Neuronal stem cell (in vitro differentiated cells): ENCODE results near the gene XXYLT1.

Source experiments
- DNase-seq: peaks from one replicate; pipeline ENCODE4 v3.0.0-alpha.2; 2013; ENCODE audit warnings: low spot score
- H2AFZ ChIP-seq: one replicate; pipeline ENCODE4 v1.6.1; 2013; ENCODE audit warnings: mild to moderate bottlenecking, low read length, inconsistent platforms
- H2AK5ac ChIP-seq: 2 replicates; pipeline ENCODE4 v1.6.1; 2013; ENCODE audit warnings: low read depth, mild to moderate bottlenecking, inconsistent platforms, low read length, moderate library complexity, mixed read lengths
- H2BK120ac ChIP-seq: 2 replicates; pipeline ENCODE4 v1.6.1; 2013; ENCODE audit warnings: low read depth, mild to moderate bottlenecking, inconsistent platforms, low read length, moderate library complexity, mixed read lengths
- H2BK12ac ChIP-seq: one replicate; pipeline ENCODE4 v1.6.1; 2013; ENCODE audit warnings: low read length, inconsistent platforms
- H2BK15ac ChIP-seq: 2 replicates; pipeline ENCODE4 v1.6.1; 2013; ENCODE audit warnings: mild to moderate bottlenecking, low read length, inconsistent platforms, mixed read lengths
- H2BK5ac ChIP-seq: one replicate; pipeline ENCODE4 v1.6.1; 2013; ENCODE audit warnings: inconsistent platforms, mild to moderate bottlenecking, low read length, moderate library complexity
- H3K14ac ChIP-seq: one replicate; pipeline ENCODE4 v1.6.1; 2013; ENCODE audit warnings: low read length, inconsistent platforms
- H3K18ac ChIP-seq: 2 replicates; pipeline ENCODE4 v1.6.1; 2013; ENCODE audit warnings: low read length, inconsistent platforms
- H3K23ac ChIP-seq: 2 replicates; pipeline ENCODE4 v1.6.1; 2013; ENCODE audit warnings: low read depth, mild to moderate bottlenecking, mixed read lengths, low read length, inconsistent platforms; ENCODE audit not compliant: poor library complexity
- H3K27ac ChIP-seq: replicated peaks from 3 replicates; pipeline ENCODE4 v1.5.1; 2013; ENCODE audit warnings: low read length, inconsistent platforms
- H3K27me3 ChIP-seq, 3 experiments: 2 replicates each; pipeline ENCODE4 v1.6.1; 2013; ENCODE audit warnings: low read length in 3 of 3, mild to moderate bottlenecking in 2 of 3, inconsistent platforms in 1 of 3, low read depth in 1 of 3, mixed read lengths in 1 of 3, moderate library complexity in 1 of 3; ENCODE audit not compliant: control insufficient read depth in 3 of 3, insufficient read depth in 3 of 3
- H3K36me3 ChIP-seq, 2 donors: replicated peaks in 1 of 2; 2 replicates each; pipeline ENCODE4 v1.6.1; 2013; ENCODE audit warnings: low read length in 2 of 2; ENCODE audit not compliant: control insufficient read depth in 2 of 2, insufficient read depth in 2 of 2
- H3K4ac ChIP-seq: 2 replicates; pipeline ENCODE4 v1.6.1; 2013; ENCODE audit warnings: inconsistent platforms, mild to moderate bottlenecking, low read length, moderate library complexity
- H3K4me1 ChIP-seq, 2 donors: 1 replicate in 1 of 2; 2 replicates in 1 of 2; pipeline ENCODE4 v1.6.1; 2013; ENCODE audit warnings: low read length in 2 of 2, low read depth in 1 of 2; ENCODE audit not compliant: control insufficient read depth in 2 of 2, insufficient read depth in 1 of 2
- H3K4me2 ChIP-seq: one replicate; pipeline ENCODE4 v1.6.1; 2013; ENCODE audit warnings: mild to moderate bottlenecking, low read length, inconsistent platforms; ENCODE audit not compliant: insufficient read depth, poor library complexity, severe bottlenecking
- H3K4me3 ChIP-seq, 2 donors: 2 replicates each; pipeline ENCODE4 v1.5.1; 2013; ENCODE audit warnings: low read length in 2 of 2, mild to moderate bottlenecking in 2 of 2, inconsistent platforms in 1 of 2, moderate library complexity in 1 of 2
- H3K79me1 ChIP-seq: one replicate; pipeline ENCODE4 v1.6.1; 2013; ENCODE audit warnings: low read depth, mild to moderate bottlenecking, inconsistent platforms, low read length, moderate library complexity
- H3K9ac ChIP-seq: one replicate; pipeline ENCODE4 v1.6.1; 2013; ENCODE audit warnings: mild to moderate bottlenecking, low read depth, low read length, inconsistent platforms; ENCODE audit not compliant: poor library complexity
- H3K9me3 ChIP-seq, 2 donors: replicated peaks in 1 of 2; 2 replicates each; pipeline versions ENCODE3 to v1.6.1; 2013; ENCODE audit warnings: low read length in 2 of 2, mild to moderate bottlenecking in 2 of 2, inconsistent platforms in 1 of 2, low read depth in 1 of 2, mixed read lengths in 1 of 2, moderate library complexity in 1 of 2; ENCODE audit not compliant: control insufficient read depth in 2 of 2, insufficient read depth in 1 of 2
- H4K8ac ChIP-seq: one replicate; pipeline ENCODE4 v1.6.1; 2013; ENCODE audit warnings: low read depth, mild to moderate bottlenecking, inconsistent platforms, low read length, moderate library complexity
- H4K91ac ChIP-seq: one replicate; pipeline ENCODE4 v1.6.1; 2013; ENCODE audit warnings: low read length, low read depth, mild to moderate bottlenecking, inconsistent platforms; ENCODE audit not compliant: poor library complexity
- WGBS, 2 donors: extraction: QIAGEN DNeasy Blood & Tissue Kit; methylation state at CpG; one replicate each; pipeline ENCODE4 v1.1.7; 2013; ENCODE audit warnings: missing lambda C conversion rate in 2 of 2, mixed read lengths in 1 of 2; ENCODE audit not compliant: insufficient read length in 2 of 2, insufficient replicate concordance in 1 of 2; ENCODE audit errors: extremely low coverage in 2 of 2; 5-methylcytosine and 5-hydroxymethylcytosine counted together

XXYLT1 gene

GRCh38 chr3:195255571-195256501 is 15.1 kb downstream of the XXYLT1 start:
- no peak overlapping the region for H4K91ac ChIP-seq
- H3K14ac ChIP-seq, result peak overlapping the region; percentile 66
- H2BK12ac ChIP-seq, result peak overlapping the region; percentile 42
- no CpG with 5 or more reads among the region's 22 CpGs for whole genome bisulfite sequencing, 2 donors
- no peak overlapping the region for H4K8ac ChIP-seq
- peaks cover 19 to 31% of the 10 kb centered on the region in 2 donors for H3K4me1 ChIP-seq
- no peak for DNase-seq
- no peak overlapping the region for H3K4me2 ChIP-seq
- H2BK120ac ChIP-seq, result peak overlapping the region; percentile 14
- peaks cover 6% of the 10 kb centered on the region for H3K79me1 ChIP-seq
- H2BK5ac ChIP-seq, result no peak overlapping the region
- H3K4ac ChIP-seq, result no peak overlapping the region
- no peak overlapping the region for H3K9ac ChIP-seq
- H2AK5ac ChIP-seq, result peak overlapping the region; percentile 66
- no peak overlapping the region for H2BK15ac ChIP-seq
- peak overlapping the region; percentile 48 for H3K23ac ChIP-seq
- H3K27me3 ChIP-seq, result no peaks in the 10 kb centered on the region
- no peak overlapping the region for H3K4me3 ChIP-seq
- no peak overlapping the region for H3K27ac ChIP-seq
- H3K36me3 ChIP-seq, result peaks cover 0 to 4% of the 10 kb centered on the region in 2 donors
- peak overlapping the region; percentile 72 for H3K18ac ChIP-seq
- H2AFZ ChIP-seq, result no peak overlapping the region
- no peaks in the 10 kb centered on the region for H3K9me3 ChIP-seq

- Histone ChIP-seq H3K23ac (no peak overlapping the region), H3K14ac (no peak overlapping the region), H3K4me3 (peak overlapping the region in 1 of 2 donors; percentile 5), H3K9ac (no peak overlapping the region), H3K36me3 (no peaks in the 10 kb centered on the region), H4K8ac (no peak overlapping the region), H3K4me1 (peaks cover 14 to 27% of the 10 kb centered on the region in 2 donors), H2AK5ac (peak overlapping the region; percentile 30), H3K18ac (peak overlapping the region; percentile 33), H3K79me1 (peaks cover 8% of the 10 kb centered on the region), H3K4ac (no peak overlapping the region), H4K91ac (no peak overlapping the region), H3K4me2 (no peak overlapping the region), H2BK120ac (peak overlapping the region; percentile 14), H2BK15ac (no peak overlapping the region), H3K9me3 (no peaks in the 10 kb centered on the region), H2BK12ac (peak overlapping the region; percentile 2), H3K27me3 (no peaks in the 10 kb centered on the region), H2BK5ac (no peak overlapping the region), H2AFZ (no peak overlapping the region), H3K27ac (no peak overlapping the region)
- DNase-seq, result no peak
- WGBS, 2 donors, result no CpG with 5 or more reads among the region's 13 CpGs
These were observed 15.8 kb downstream of the XXYLT1 start for GRCh38 chr3:195255176-195255500.

DNA sequence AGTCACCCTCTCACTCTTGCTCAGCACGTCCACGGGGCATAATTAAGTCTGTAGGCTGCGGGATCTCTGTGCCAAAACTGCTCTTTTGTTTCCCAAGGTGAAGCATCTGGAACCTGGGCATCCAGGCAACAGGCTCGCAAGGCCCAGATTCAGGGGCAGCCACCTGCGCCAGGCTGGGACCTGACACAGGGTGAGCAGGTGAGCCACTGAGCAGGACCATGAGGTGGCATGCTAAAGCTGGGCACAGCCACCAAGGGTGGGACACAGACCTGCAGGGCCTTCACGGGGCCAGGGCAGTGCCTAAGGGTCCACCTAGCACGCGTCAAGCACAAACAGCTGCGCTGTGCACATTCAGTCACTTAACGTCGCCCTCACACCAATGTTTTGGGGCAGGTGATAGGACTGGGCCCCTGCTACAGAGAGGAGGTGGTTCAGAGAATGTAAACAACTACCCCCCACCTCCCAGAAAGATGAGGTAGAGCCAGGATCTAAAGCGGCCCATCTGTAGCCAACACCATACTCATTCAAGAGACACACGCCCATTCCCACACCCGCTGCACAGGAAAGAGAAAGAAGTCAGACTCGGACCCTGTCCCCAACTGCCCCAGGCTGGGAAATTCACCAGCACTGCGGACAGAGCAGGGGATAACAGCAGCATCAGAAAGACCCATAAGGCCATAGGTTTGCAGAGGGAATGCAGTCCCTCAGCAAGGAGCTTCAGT is 16.3 kb downstream of the XXYLT1 start:
- Histone ChIP-seq H3K9ac (peak overlapping the region; percentile 7), H3K14ac (no peak overlapping the region), H3K4me1 (peaks cover 14 to 27% of the 10 kb centered on the region in 2 donors), H3K36me3 (no peaks in the 10 kb centered on the region), H3K4ac (no peak overlapping the region), H4K91ac (no peak overlapping the region), H3K4me3 (peak overlapping the region in 1 of 2 donors; percentile 5), H2BK120ac (no peak overlapping the region), H3K18ac (peak overlapping the region; percentile 9), H3K9me3 (no peaks in the 10 kb centered on the region), H3K4me2 (no peak overlapping the region), H3K23ac (no peak overlapping the region), H2BK12ac (no peak overlapping the region), H3K27ac (no peak overlapping the region), H2AK5ac (no peak overlapping the region), H3K79me1 (peaks cover 8% of the 10 kb centered on the region), H2BK5ac (no peak overlapping the region), H2BK15ac (no peak overlapping the region), H4K8ac (no peak overlapping the region), H2AFZ (no peak overlapping the region), H3K27me3 (no peaks in the 10 kb centered on the region)
- DNase-seq, result no peak
- WGBS, 2 donors, result no CpG with 5 or more reads among the region's 16 CpGs

GRCh38 chr3:195253923-195254432 is 17.0 kb downstream of the XXYLT1 start:
- H3K27ac ChIP-seq, result no peak overlapping the region
- no peak overlapping the region for H2AK5ac ChIP-seq
- no peak overlapping the region for H3K23ac ChIP-seq
- no peak overlapping the region for H3K14ac ChIP-seq
- H3K9ac ChIP-seq, result no peak overlapping the region
- H3K4me3 ChIP-seq, result no peak overlapping the region
- H3K4me2 ChIP-seq, result no peak overlapping the region
- H2BK15ac ChIP-seq, result no peak overlapping the region
- no peaks in the 10 kb centered on the region for H3K27me3 ChIP-seq
- peaks cover 2 to 4% of the 10 kb centered on the region in 2 donors for H3K9me3 ChIP-seq
- H4K8ac ChIP-seq, result no peak overlapping the region
- peaks cover 8% of the 10 kb centered on the region for H3K79me1 ChIP-seq
- no peak overlapping the region for H2AFZ ChIP-seq
- DNase-seq, result no peak
- H4K91ac ChIP-seq, result peak overlapping the region; percentile 9
- no peaks in the 10 kb centered on the region for H3K36me3 ChIP-seq
- H3K4me1 ChIP-seq, result peaks cover 10 to 23% of the 10 kb centered on the region in 2 donors
- no peak overlapping the region for H2BK5ac ChIP-seq
- no peak overlapping the region for H2BK12ac ChIP-seq
- H3K18ac ChIP-seq, result peak overlapping the region; percentile 31
- no peak overlapping the region for H2BK120ac ChIP-seq
- WGBS, 2 donors, result no CpG with 5 or more reads among the region's 10 CpGs
- H3K4ac ChIP-seq, result no peak overlapping the region
